Endothelial cell (in vitro differentiated cells): ENCODE measurements around the gene DIP2C. TPM values are rescaled to one million over a fixed set of nuclear protein-coding genes. Genes with fewer than 3 reads are reported as not detected.

Experiments
- DNase-seq: peaks from one replicate; pipeline ENCODE4 v3.0.0; 2021; ENCODE audit warnings: low spot score
- H3K27ac Mint-ChIP-seq: one replicate; pipeline ENCODE4 v1.8.0; 2021; ENCODE audit warnings: mixed read lengths, inconsistent platforms; ENCODE audit not compliant: unreplicated experiment
- H3K27me3 Mint-ChIP-seq: one replicate; pipeline ENCODE4 v1.8.0; 2021; ENCODE audit warnings: mild to moderate bottlenecking, moderate library complexity, mixed read lengths, inconsistent platforms; ENCODE audit not compliant: unreplicated experiment
- H3K36me3 Mint-ChIP-seq: one replicate; pipeline ENCODE4 v1.8.0; 2021; ENCODE audit warnings: mild to moderate bottlenecking, low read depth, mixed read lengths, inconsistent platforms; ENCODE audit not compliant: unreplicated experiment
- H3K4me1 Mint-ChIP-seq: one replicate; pipeline ENCODE4 v1.8.0; 2021; ENCODE audit warnings: mild to moderate bottlenecking, mixed read lengths, inconsistent platforms; ENCODE audit not compliant: unreplicated experiment
- H3K4me3 Mint-ChIP-seq: one replicate; pipeline ENCODE4 v1.8.0; 2021; ENCODE audit warnings: mild to moderate bottlenecking, mixed read lengths, inconsistent platforms; ENCODE audit not compliant: unreplicated experiment
- H3K9me3 Mint-ChIP-seq: one replicate; pipeline ENCODE4 v1.8.0; 2021; ENCODE audit warnings: mixed read lengths, inconsistent platforms; ENCODE audit not compliant: unreplicated experiment
- total RNA-seq: library from RNA; stranded (reverse); fragmentation: NEBNext Ultra II Directional; extraction: Animal tissue kit (Norgen Biotek cat#: 25700); gene quantifications from one replicate; pipeline ENCODE4 v1.2.1, GENCODE V29; 2021; ENCODE audit not compliant: unreplicated experiment
- TF ChIP-seq, protein P1 (sequence below): fragments of 200-600 bp; sonication (generic); IDR thresholded peaks from one replicate; pipeline ENCODE4 v1.5.0; 2021; ENCODE audit warnings: antibody characterized with exemption; ENCODE audit not compliant: unreplicated experiment

Gene DIP2C
- total RNA-seq, 1 donor from 2014 or later, result 13.1 TPM

DNA sequence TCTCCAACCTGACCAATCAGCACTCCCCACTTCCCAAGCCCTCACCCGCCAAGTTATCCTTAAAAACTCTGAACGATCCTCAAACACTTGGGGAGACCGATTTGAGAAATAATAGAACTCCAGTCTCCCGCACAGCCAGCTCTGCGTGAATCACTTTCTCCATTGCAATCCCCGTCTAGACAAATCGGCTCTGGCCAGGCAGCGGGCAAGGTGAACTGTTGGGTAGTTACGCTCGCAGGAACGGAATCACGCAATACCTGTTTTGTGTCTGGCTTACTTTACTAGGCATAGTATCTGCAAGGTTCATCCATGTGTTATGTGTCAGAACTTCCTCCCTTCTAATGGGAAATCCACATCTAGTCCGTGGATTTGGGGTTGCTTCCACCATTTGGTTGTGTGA is 282.5 kb downstream of the DIP2C start:
- Mint-ChIP-seq H3K36me3 (peaks cover 12% of the 10 kb centered on the region), H3K27ac (no peak overlapping the region), H3K4me3 (no peak overlapping the region), H3K9me3 (no peaks in the 10 kb centered on the region), H3K27me3 (peaks cover 9% of the 10 kb centered on the region), H3K4me1 (no peaks in the 10 kb centered on the region)
- DNase-seq, result no peak
- TF ChIP-seq, protein P1, sequence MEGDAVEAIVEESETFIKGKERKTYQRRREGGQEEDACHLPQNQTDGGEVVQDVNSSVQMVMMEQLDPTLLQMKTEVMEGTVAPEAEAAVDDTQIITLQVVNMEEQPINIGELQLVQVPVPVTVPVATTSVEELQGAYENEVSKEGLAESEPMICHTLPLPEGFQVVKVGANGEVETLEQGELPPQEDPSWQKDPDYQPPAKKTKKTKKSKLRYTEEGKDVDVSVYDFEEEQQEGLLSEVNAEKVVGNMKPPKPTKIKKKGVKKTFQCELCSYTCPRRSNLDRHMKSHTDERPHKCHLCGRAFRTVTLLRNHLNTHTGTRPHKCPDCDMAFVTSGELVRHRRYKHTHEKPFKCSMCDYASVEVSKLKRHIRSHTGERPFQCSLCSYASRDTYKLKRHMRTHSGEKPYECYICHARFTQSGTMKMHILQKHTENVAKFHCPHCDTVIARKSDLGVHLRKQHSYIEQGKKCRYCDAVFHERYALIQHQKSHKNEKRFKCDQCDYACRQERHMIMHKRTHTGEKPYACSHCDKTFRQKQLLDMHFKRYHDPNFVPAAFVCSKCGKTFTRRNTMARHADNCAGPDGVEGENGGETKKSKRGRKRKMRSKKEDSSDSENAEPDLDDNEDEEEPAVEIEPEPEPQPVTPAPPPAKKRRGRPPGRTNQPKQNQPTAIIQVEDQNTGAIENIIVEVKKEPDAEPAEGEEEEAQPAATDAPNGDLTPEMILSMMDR, result no peak

DNA sequence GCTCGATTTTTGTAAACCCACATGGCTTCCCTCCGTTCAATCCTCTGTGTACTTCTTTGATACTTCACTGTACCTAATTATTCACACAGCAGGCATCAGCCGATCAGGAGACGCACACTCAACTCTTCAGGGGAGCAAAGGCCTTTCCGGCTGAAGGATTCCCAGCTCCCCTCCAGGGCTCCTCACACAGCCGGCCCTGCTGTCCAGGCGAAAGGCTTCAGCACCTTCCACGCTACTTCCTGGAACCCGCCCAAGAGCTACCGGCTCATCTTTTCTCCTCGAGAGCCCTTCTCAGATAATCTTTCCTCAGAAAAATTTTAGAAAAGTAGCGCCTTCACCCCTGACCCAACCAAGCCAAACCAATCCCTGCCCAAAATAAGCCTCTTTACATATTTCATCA is 283.8 kb downstream of the DIP2C start:
- Mint-ChIP-seq H3K4me1 (no peaks in the 10 kb centered on the region), H3K27me3 (peaks cover 9% of the 10 kb centered on the region), H3K4me3 (no peak overlapping the region), H3K27ac (no peak overlapping the region), H3K36me3 (peaks cover 12% of the 10 kb centered on the region), H3K9me3 (no peaks in the 10 kb centered on the region)
- DNase-seq, result no peak
- TF ChIP-seq, protein P1, result no peak

DNA sequence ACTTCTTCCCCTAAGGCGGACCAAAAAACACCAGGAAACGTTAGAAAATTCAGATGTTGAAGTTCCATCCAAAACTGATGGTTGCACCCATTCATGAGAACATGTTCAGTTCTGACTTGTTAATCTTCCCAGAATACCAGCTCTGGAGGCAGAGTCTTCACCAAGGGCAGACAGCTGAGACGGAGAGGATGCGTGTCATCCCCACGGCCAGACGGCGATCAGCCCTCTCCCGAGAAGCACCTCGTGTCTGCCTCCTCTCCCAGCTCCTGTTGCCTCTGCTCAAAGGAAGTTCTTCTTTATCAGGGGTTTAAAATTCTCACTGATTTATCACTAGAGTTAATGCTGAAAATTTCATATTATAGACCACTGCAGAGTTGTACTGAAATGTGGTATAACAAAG is 284.5 kb downstream of the DIP2C start:
- TF ChIP-seq, protein P1, result no peak
- Mint-ChIP-seq H3K27me3 (peaks cover 11% of the 10 kb centered on the region), H3K4me3 (no peak overlapping the region), H3K9me3 (no peaks in the 10 kb centered on the region), H3K27ac (no peak overlapping the region), H3K36me3 (peaks cover 12% of the 10 kb centered on the region), H3K4me1 (no peaks in the 10 kb centered on the region)
- DNase-seq, result no peak

DNA sequence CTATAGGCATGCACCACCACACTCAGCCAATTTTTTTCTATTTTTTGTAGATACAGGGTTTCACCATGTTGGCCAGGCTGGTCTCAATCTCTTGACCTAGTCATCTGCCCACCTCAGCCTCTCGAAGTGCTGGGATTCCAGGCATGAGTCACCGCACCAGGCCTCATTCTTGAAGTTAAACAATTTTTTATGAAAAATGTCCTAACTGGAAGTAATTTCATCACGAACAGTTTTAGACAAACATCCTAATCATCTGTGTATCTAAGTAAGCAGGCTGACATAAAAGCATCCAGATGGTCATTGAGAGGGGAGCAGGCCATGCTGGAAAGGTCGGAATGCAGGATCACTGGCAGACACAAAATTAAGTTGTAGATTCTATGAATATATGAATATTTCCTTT is 285.1 kb downstream of the DIP2C start:
- DNase-seq, result no peak
- Mint-ChIP-seq H3K27me3 (peaks cover 11% of the 10 kb centered on the region), H3K27ac (no peak overlapping the region), H3K9me3 (no peaks in the 10 kb centered on the region), H3K4me3 (no peak overlapping the region), H3K4me1 (no peaks in the 10 kb centered on the region), H3K36me3 (peaks cover 12% of the 10 kb centered on the region)
- TF ChIP-seq, protein P1, result no peak

DNA sequence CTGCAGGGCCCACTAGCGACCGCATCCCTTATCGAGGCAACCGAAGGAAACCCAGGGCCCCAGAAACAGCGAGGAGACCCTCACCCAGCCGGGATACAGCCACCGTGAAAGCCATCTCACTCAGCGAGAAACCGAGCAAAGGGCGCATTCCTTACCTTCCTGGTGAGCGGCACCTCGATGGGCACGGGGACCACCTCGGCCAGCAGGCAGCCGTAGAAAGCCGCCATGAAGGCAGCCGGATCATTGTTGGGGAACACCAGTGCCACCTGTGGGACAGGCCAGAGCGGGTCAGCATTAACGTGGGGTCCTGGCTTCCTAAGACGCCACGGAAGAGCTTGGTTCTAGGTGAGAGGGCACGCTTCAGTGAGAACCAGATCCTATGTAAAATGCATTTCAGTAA is 290.5 kb downstream of the DIP2C start:
- DNase-seq, result no peak
- H3K27me3 Mint-ChIP-seq, result peaks cover 2% of the 10 kb centered on the region
- TF ChIP-seq, protein P1, result no peak
- H3K9me3 Mint-ChIP-seq, result no peaks in the 10 kb centered on the region
- no peaks in the 10 kb centered on the region for H3K36me3 Mint-ChIP-seq
- no peak overlapping the region for H3K4me3 Mint-ChIP-seq
- H3K4me1 Mint-ChIP-seq, result peaks cover 14% of the 10 kb centered on the region
- no peak overlapping the region for H3K27ac Mint-ChIP-seq
